Hepatocyte (in vitro differentiated cells): ENCODE results near the gene ACAD8. TPM values are rescaled to one million over a fixed set of nuclear protein-coding genes. Genes with fewer than 3 reads are reported as not detected.
A peak's percentile ranks its signal among the peaks of the same experiment; 100 is the strongest.

Experiments
- DNase-seq: peaks from one replicate; pipeline ENCODE4 v3.0.0-alpha.2; 2016; ENCODE audit warnings: low spot score
- H2AFZ ChIP-seq: fragments of 200-600 bp; sonication (generic); 2 replicates; pipeline ENCODE4 v1.6.0; 2016; ENCODE audit warnings: antibody characterized with exemption, mild to moderate bottlenecking
- H3K27ac ChIP-seq: fragments of 200-600 bp; sonication (generic); 2 replicates; pipeline ENCODE4 v1.5.1; 2016; ENCODE audit warnings: mild to moderate bottlenecking
- H3K27me3 ChIP-seq: fragments of 200-600 bp; sonication (generic); 2 replicates; pipeline ENCODE4 v1.6.1; 2016
- H3K36me3 ChIP-seq: fragments of 200-600 bp; sonication (generic); replicated peaks from 2 replicates; pipeline ENCODE4 v1.5.1; 2016; ENCODE audit warnings: low read depth; ENCODE audit not compliant: insufficient read depth
- H3K4me1 ChIP-seq: fragments of 200-600 bp; sonication (generic); 2 replicates; pipeline ENCODE4 v1.5.1; 2016; ENCODE audit warnings: mild to moderate bottlenecking, moderate library complexity; ENCODE audit not compliant: insufficient read depth
- H3K4me2 ChIP-seq: fragments of 200-600 bp; sonication (generic); 2 replicates; pipeline ENCODE4 v1.6.0; 2016
- H3K4me3 ChIP-seq: fragments of 200-600 bp; sonication (generic); 2 replicates; pipeline ENCODE4 v1.5.1; 2016; ENCODE audit warnings: mild to moderate bottlenecking
- H3K79me2 ChIP-seq: fragments of 200-600 bp; sonication (generic); 2 replicates; pipeline ENCODE4 v1.6.0; 2017; ENCODE audit warnings: mild to moderate bottlenecking
- H3K9me2 ChIP-seq: fragments of 200-600 bp; sonication (generic); replicated peaks from 2 replicates; pipeline ENCODE4 v1.6.0; 2017; ENCODE audit warnings: mild to moderate bottlenecking; ENCODE audit not compliant: insufficient read depth
- H3K9me3 ChIP-seq: fragments of 200-600 bp; sonication (generic); 2 replicates; pipeline ENCODE4 v1.5.1; 2016; ENCODE audit warnings: low read depth, mild to moderate bottlenecking
- H4K20me1 ChIP-seq: fragments of 200-600 bp; sonication (generic); 2 replicates; pipeline ENCODE4 v1.6.0; 2016; ENCODE audit warnings: mild to moderate bottlenecking; ENCODE audit not compliant: insufficient read depth, poor library complexity, severe bottlenecking
- EZH2 ChIP-seq: fragments of 200-600 bp; sonication (generic); IDR thresholded peaks from 2 replicates; pipeline ENCODE4 v1.6.1; 2016; ENCODE audit warnings: antibody characterized with exemption, mild to moderate bottlenecking, borderline replicate concordance
- EZH2phosphoT487 ChIP-seq: fragments of 200-600 bp; sonication (generic); IDR thresholded peaks from one replicate; pipeline ENCODE4 v1.6.1; 2018; ENCODE audit warnings: antibody characterized with exemption, mild to moderate bottlenecking, low read depth, moderate library complexity; ENCODE audit not compliant: unreplicated experiment, severe bottlenecking
- WGBS: methylation state at CpG from one replicate; pipeline ENCODE4 v1.1.6; 2016; ENCODE audit warnings: low lambda C conversion rate; ENCODE audit errors: missing lambda C conversion rate; 5-methylcytosine and 5-hydroxymethylcytosine counted together
- polyA plus RNA-seq: library from polyadenylated mRNA; unstranded; fragments of >200 nt; fragmentation: Nextera tagmentation; extraction: Ambion mirVana; gene quantifications from 2 replicates; pipeline ENCODE4 v1.2.1, GENCODE V29; 2016
- total RNA-seq: library from RNA; depleted of rRNA; stranded (reverse); fragments of >200 nt; gene quantifications from 2 replicates; pipeline ENCODE4 v1.2.3, GENCODE V29; 2014
- TF ChIP-seq, protein P1 (sequence below): fragments of 200-600 bp; sonication (generic); IDR thresholded peaks from 2 replicates; pipeline ENCODE4 v1.5.1; 2016; ENCODE audit warnings: antibody characterized with exemption, mild to moderate bottlenecking; ENCODE audit not compliant: poor library complexity

The ACAD8 gene
- total and polyA plus RNA-seq, 2 experiments from 2014 or later = 18.9 to 19.6 TPM

DNA sequence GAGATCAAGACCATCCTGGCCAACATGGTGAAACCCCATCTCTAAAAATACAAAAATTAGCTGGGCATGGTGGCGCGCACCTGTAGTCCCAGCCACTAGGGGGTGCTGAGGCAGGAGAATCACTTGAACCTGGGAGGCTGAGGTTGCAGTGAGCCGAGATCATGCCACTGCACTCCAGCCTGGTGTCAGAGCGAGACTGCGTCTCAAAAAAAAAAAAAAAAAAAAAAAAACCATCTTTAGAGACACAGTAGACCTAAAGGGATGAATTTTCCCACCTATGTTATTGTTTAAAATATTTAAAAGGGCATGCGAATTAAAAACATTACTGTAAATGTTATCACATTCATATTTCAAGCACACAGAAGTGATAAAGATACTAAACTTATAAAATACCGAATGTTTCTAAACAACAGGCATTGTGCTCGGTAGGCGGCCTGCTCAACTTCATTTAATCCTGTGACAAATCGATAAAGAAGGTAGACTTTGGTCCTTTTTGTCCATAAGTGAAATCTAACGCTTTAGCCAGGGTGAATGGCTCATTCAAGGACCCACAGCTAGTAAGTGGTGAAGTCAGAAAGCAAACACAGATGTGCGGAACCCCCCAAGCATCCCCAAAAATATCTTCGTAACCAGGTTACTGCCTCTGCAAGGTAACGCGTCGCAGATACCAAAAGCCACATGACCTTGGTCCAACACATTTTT, 45.7 kb upstream of the ACAD8 start:
- DNase-seq = peak; percentile 31
- no peaks in the 10 kb centered on the region for H4K20me1 ChIP-seq
- H3K9me3 ChIP-seq = no peaks in the 10 kb centered on the region
- H3K36me3 ChIP-seq = no peaks in the 10 kb centered on the region
- no peaks in the 10 kb centered on the region for H3K4me1 ChIP-seq
- no peak overlapping the region for H2AFZ ChIP-seq
- no peak overlapping the region for H3K27ac ChIP-seq
- H3K9me2 ChIP-seq = no peaks in the 10 kb centered on the region
- H3K4me2 ChIP-seq = no peak overlapping the region
- no peak for TF ChIP-seq EZH2
- TF ChIP-seq, protein P1, sequence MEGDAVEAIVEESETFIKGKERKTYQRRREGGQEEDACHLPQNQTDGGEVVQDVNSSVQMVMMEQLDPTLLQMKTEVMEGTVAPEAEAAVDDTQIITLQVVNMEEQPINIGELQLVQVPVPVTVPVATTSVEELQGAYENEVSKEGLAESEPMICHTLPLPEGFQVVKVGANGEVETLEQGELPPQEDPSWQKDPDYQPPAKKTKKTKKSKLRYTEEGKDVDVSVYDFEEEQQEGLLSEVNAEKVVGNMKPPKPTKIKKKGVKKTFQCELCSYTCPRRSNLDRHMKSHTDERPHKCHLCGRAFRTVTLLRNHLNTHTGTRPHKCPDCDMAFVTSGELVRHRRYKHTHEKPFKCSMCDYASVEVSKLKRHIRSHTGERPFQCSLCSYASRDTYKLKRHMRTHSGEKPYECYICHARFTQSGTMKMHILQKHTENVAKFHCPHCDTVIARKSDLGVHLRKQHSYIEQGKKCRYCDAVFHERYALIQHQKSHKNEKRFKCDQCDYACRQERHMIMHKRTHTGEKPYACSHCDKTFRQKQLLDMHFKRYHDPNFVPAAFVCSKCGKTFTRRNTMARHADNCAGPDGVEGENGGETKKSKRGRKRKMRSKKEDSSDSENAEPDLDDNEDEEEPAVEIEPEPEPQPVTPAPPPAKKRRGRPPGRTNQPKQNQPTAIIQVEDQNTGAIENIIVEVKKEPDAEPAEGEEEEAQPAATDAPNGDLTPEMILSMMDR = peak; percentile 61
- H3K79me2 ChIP-seq = peaks cover 4% of the 10 kb centered on the region
- no peak overlapping the region for H3K4me3 ChIP-seq
- WGBS = 86% methylated on average over 15 of the region's 16 CpGs
- no peaks in the 10 kb centered on the region for H3K27me3 ChIP-seq

DNA sequence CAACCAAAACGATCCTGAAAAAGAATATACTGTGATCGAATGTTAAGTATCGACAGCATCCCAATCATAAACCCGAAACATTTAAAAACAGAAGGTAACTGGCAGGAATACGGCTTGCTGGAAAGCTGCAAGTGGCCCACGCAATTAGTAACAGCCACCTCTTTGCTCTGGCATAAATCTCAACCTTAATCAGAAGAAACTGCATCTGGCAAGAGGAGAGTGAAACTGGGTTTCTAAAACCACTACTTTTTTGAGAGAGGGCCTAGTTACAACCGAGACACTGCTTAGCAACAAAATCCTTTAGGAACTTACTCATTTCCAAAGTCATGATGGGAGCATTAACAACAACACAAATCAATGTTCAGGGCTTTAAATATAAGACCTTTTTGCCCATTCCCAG, 37.5 kb upstream of the ACAD8 start:
- 92% methylated on average over 7 of the region's 7 CpGs for WGBS
- Histone ChIP-seq H3K4me3 (no peak overlapping the region), H3K27ac (no peak overlapping the region), H3K9me2 (no peaks in the 10 kb centered on the region), H2AFZ (no peak overlapping the region), H3K4me1 (no peaks in the 10 kb centered on the region), H3K36me3 (no peaks in the 10 kb centered on the region), H3K4me2 (no peak overlapping the region), H3K79me2 (peaks cover 20% of the 10 kb centered on the region), H3K9me3 (no peaks in the 10 kb centered on the region), H3K27me3 (no peaks in the 10 kb centered on the region), H4K20me1 (no peaks in the 10 kb centered on the region)
- TF ChIP-seq EZH2phosphoT487 (no peak), EZH2 (no peak)
- TF ChIP-seq, protein P1 = no peak
- no peak for DNase-seq

DNA sequence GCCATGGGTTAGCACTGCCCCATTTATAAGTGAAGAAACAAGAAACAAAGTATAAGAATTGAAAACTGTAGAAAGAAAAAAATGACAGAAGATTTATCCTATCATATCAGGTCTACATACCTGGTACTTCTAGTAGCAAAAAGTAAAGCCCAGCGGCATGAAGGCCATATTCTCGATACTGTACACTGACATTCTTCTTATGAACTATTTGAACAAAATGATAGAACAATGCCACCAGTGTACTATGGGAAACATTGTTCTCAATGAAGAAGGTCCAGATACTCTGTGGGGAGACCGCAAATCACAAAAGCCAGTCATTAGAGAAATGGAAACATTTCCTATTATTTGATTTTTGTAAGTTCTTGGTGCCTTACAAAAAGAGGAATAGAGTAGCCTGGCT, 36.6 kb upstream of the ACAD8 start:
- Histone ChIP-seq H3K4me1 (no peaks in the 10 kb centered on the region), H3K27me3 (no peaks in the 10 kb centered on the region), H3K4me3 (no peak overlapping the region), H3K9me2 (no peaks in the 10 kb centered on the region), H4K20me1 (no peaks in the 10 kb centered on the region), H3K27ac (no peak overlapping the region), H3K36me3 (no peaks in the 10 kb centered on the region), H3K9me3 (no peaks in the 10 kb centered on the region), H3K79me2 (peaks cover 21% of the 10 kb centered on the region), H3K4me2 (no peak overlapping the region), H2AFZ (no peak overlapping the region)
- WGBS = 100% methylated on average over 3 of the region's 3 CpGs
- TF ChIP-seq EZH2phosphoT487 (no peak), EZH2 (no peak)
- TF ChIP-seq, protein P1 = no peak
- no peak for DNase-seq
